Natural killer cell (primary cell): ENCODE results near the gene ERVK3-1. TPM values are rescaled to one million over a fixed set of nuclear protein-coding genes. Genes with fewer than 3 reads are reported as not detected.

ENCODE experiments used
- ATAC-seq, 3 donors: fragments of 150-1000 bp in 2 of 3; fragments of 200-7000 bp in 1 of 3; cut with Tn5 transposase; 1 replicate in 1 of 3; 2 replicates in 2 of 3; pipeline ENCODE4 v1.10.0; 2021; ENCODE audit warnings: mild to moderate bottlenecking in 2 of 3, moderate library complexity in 2 of 3
- DNase-seq, 2 donors: peaks; one replicate each; pipeline versions ENCODE4 v3.0.0 to v3.0.0-alpha.2; 2013 to 2021; ENCODE audit warnings: mixed read lengths in 1 of 2
- H3K27ac ChIP-seq: one replicate; pipeline ENCODE4 v1.5.1; 2013; ENCODE audit warnings: mild to moderate bottlenecking, low read length
- H3K27me3 ChIP-seq: one replicate; pipeline ENCODE4 v1.6.1; 2013; ENCODE audit warnings: low read length; ENCODE audit not compliant: control insufficient read depth, insufficient read depth
- H3K36me3 ChIP-seq: one replicate; pipeline ENCODE4 v1.6.1; 2013; ENCODE audit warnings: low read length; ENCODE audit not compliant: control insufficient read depth, insufficient read depth
- H3K4me1 ChIP-seq: one replicate; pipeline ENCODE4 v1.6.1; 2013; ENCODE audit warnings: low read length; ENCODE audit not compliant: control insufficient read depth, insufficient read depth
- H3K4me3 ChIP-seq: one replicate; pipeline ENCODE4 v1.5.1; 2013; ENCODE audit warnings: low read length
- H3K9me3 ChIP-seq: one replicate; pipeline ENCODE4 v1.6.1; 2013; ENCODE audit warnings: low read length; ENCODE audit not compliant: control insufficient read depth, insufficient read depth
- H3K27ac Mint-ChIP-seq, 2 donors: one replicate each; pipeline ENCODE4 v1.8.0; 2022; ENCODE audit warnings: mild to moderate bottlenecking in 2 of 2, mixed read lengths in 2 of 2, moderate library complexity in 1 of 2
- H3K27me3 Mint-ChIP-seq, 2 donors: one replicate each; pipeline ENCODE4 v1.8.0; 2022; ENCODE audit warnings: low read depth in 2 of 2, mixed read lengths in 2 of 2
- H3K36me3 Mint-ChIP-seq: one replicate; pipeline ENCODE4 v1.8.0; 2022; ENCODE audit warnings: mixed read lengths
- H3K4me1 Mint-ChIP-seq, 2 donors: one replicate each; pipeline ENCODE4 v1.8.0; 2022; ENCODE audit warnings: mixed read lengths in 2 of 2
- H3K4me3 Mint-ChIP-seq: one replicate; pipeline ENCODE4 v1.8.0; 2022; ENCODE audit warnings: mild to moderate bottlenecking, moderate library complexity, mixed read lengths
- H3K9me3 Mint-ChIP-seq, 2 donors: one replicate each; pipeline ENCODE4 v1.8.0; 2022; ENCODE audit warnings: mixed read lengths in 2 of 2
- WGBS: methylation state at CpG from one replicate; pipeline ENCODE4 v1.1.7; 2013; ENCODE audit warnings: missing lambda C conversion rate; ENCODE audit not compliant: insufficient coverage; 5-methylcytosine and 5-hydroxymethylcytosine counted together
- intact Hi-C: fragments of 100-400 bp; cut with micrococcal nuclease; formaldehyde crosslinking; loops from one replicate; pipeline ENCODE4 v1.14.2; 2022
- total RNA-seq, 4 donors: library from RNA; stranded (reverse); fragments of 120-200 nt in 1 of 4; gene quantifications; one replicate each; pipeline versions ENCODE4 v1.2.3 to v1.2.4, GENCODE V29; 2013 to 2022
- TF ChIP-seq, protein P1 (sequence below): fragments of 200-600 bp; IDR thresholded peaks from one replicate; pipeline ENCODE4 v1.8.0; 2022; ENCODE audit warnings: antibody characterized with exemption

ERVK3-1 gene
- total RNA-seq, 3 donors from 2014 or later (not counting 1 experiment from before 2014, with no cell fraction given), result 96.1 to 142 (median 119) TPM

DNA sequence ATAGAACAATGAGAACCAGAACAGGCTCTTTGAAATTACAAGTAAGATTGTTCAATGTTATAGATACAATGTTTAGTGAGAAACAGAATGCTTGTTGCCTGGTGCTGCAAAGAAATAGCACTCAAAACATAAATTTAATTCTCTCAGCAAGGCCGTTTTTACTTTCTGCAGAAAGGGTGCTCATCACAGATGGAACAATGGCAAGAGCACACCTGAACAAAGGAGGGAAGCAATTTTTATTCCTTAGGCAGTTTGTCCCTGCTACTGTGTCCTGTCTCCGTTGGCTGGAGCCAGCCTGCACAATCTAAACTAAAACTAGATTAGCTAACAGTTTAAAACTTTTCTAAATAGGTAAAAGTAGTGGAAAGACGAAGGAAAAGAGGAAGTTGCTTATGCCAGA, 36.8 kb upstream of the ERVK3-1 start:
- H3K27me3 Mint-ChIP-seq, result no peaks in the 10 kb centered on the region
- peaks cover 95% of the 10 kb centered on the region for H3K9me3 ChIP-seq
- no peaks in the 10 kb centered on the region for H3K27me3 ChIP-seq
- peaks cover 13% of the 10 kb centered on the region for H3K36me3 Mint-ChIP-seq
- ATAC-seq (no peak), DNase-seq (no peak)
- no peak overlapping the region for H3K4me3 Mint-ChIP-seq
- TF ChIP-seq, protein P1, sequence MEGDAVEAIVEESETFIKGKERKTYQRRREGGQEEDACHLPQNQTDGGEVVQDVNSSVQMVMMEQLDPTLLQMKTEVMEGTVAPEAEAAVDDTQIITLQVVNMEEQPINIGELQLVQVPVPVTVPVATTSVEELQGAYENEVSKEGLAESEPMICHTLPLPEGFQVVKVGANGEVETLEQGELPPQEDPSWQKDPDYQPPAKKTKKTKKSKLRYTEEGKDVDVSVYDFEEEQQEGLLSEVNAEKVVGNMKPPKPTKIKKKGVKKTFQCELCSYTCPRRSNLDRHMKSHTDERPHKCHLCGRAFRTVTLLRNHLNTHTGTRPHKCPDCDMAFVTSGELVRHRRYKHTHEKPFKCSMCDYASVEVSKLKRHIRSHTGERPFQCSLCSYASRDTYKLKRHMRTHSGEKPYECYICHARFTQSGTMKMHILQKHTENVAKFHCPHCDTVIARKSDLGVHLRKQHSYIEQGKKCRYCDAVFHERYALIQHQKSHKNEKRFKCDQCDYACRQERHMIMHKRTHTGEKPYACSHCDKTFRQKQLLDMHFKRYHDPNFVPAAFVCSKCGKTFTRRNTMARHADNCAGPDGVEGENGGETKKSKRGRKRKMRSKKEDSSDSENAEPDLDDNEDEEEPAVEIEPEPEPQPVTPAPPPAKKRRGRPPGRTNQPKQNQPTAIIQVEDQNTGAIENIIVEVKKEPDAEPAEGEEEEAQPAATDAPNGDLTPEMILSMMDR, result no peak
- no peaks in the 10 kb centered on the region for H3K4me1 ChIP-seq
- H3K36me3 ChIP-seq, result peaks cover 1% of the 10 kb centered on the region
- H3K4me1 Mint-ChIP-seq, result no peaks in the 10 kb centered on the region
- no peak overlapping the region for H3K4me3 ChIP-seq
- H3K27ac ChIP-seq, result no peak overlapping the region
- intact Hi-C loops, result loop anchor here (10.0 kb wide), 1 partner anchor 64 kb away; no protein-coding TSS in a partner anchor
- no peak overlapping the region for H3K27ac Mint-ChIP-seq
- WGBS, result 88% methylated on average over 2 of the region's 3 CpGs
- peaks cover 4 to 7% of the 10 kb centered on the region in 2 donors for H3K9me3 Mint-ChIP-seq

DNA sequence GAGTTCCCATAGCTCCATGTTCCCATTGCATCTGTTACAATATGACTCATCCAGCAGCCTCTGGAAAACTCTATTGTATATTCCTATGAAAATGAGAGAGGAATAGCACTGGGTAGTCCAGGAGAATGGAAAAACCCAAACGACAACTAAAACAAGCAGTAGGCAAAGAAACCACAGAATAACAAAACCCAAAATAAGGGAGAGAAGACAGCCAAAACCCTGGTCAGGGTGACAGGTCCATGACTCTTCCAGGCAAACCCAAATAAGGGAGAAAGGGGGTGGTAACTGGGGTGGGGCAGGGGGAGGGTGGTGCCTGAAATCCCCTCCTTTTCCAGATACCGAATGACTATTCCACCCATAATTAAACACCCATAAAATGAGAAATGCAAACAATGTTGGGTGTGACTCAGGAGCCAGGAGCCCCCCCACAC, 30.4 kb upstream of the ERVK3-1 start:
- Mint-ChIP-seq H3K4me1 (peaks cover 15 to 22% of the 10 kb centered on the region in 2 donors), H3K9me3 (peaks cover 2 to 3% of the 10 kb centered on the region in 2 donors), H3K27ac (no peak overlapping the region), H3K27me3 (no peaks in the 10 kb centered on the region), H3K36me3 (peaks cover 19% of the 10 kb centered on the region), H3K4me3 (no peak overlapping the region)
- DNase-seq (no peak), ATAC-seq (no peak)
- TF ChIP-seq, protein P1, result no peak
- intact Hi-C loops, result no loop called here
- WGBS, result 86% methylated on average over 1 of the region's 2 CpGs
- peaks cover 13% of the 10 kb centered on the region for H3K4me1 ChIP-seq
- H3K27me3 ChIP-seq, result no peaks in the 10 kb centered on the region
- no peak overlapping the region for H3K27ac ChIP-seq
- peaks cover 46% of the 10 kb centered on the region for H3K9me3 ChIP-seq
- no peak overlapping the region for H3K4me3 ChIP-seq
- peaks cover 10% of the 10 kb centered on the region for H3K36me3 ChIP-seq

DNA sequence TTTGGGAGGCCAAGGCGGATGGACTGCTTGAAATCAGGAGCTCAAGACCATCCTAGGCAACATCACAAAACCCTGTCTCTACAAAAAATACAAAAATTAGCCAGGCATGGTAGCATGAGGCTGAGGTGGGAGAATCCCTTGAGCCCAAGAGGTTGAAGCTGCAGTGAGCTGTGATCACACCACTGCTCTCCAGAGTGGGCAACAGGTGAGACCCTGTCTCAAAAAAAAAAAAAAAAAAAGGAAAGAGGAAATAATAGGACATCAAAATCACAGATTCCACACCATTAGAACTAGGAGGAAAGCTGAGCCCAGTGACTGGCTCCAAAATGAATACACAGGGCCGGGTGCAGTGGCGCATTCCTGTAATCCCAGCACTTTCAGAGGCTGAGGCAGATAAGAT, 29.6 kb upstream of the ERVK3-1 start:
- DNase-seq (no peak), ATAC-seq (no peak)
- Mint-ChIP-seq H3K4me1 (peaks cover 23 to 30% of the 10 kb centered on the region in 2 donors), H3K27me3 (no peaks in the 10 kb centered on the region), H3K27ac (no peak overlapping the region), H3K36me3 (peaks cover 19% of the 10 kb centered on the region), H3K4me3 (no peak overlapping the region), H3K9me3 (peaks cover 0 to 1% of the 10 kb centered on the region in 2 donors)
- intact Hi-C loops, result no loop called here
- H3K27ac ChIP-seq, result no peak overlapping the region
- H3K36me3 ChIP-seq, result peaks cover 10% of the 10 kb centered on the region
- no peak overlapping the region for H3K4me3 ChIP-seq
- H3K4me1 ChIP-seq, result peaks cover 13% of the 10 kb centered on the region
- TF ChIP-seq, protein P1, result no peak
- peaks cover 39% of the 10 kb centered on the region for H3K9me3 ChIP-seq
- H3K27me3 ChIP-seq, result no peaks in the 10 kb centered on the region
- WGBS, result 99% methylated on average over 3 of the region's 3 CpGs

DNA sequence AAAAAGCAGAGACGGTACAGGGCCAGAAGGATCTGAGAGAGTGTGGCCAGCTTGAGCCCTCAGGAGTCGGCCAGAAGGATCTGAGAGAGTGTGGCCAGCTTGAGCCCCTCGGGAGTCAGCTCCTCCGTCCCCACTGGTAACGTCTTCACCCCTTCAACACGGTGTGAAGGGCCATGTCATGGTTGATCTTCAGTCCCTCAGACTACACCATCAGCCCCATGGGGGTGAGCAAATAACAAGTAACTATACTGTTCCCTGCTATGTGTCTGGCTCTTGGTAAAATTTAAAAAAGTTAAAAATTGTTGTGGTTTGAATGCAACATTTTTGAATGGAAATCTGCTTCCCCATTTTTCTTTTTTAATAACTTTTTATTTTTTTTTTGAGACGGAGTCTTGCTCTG, 28.0 kb upstream of the ERVK3-1 start:
- Mint-ChIP-seq H3K36me3 (peaks cover 6% of the 10 kb centered on the region), H3K27me3 (no peaks in the 10 kb centered on the region), H3K4me1 (peaks cover 30 to 40% of the 10 kb centered on the region in 2 donors), H3K9me3 (no peaks in the 10 kb centered on the region), H3K27ac (no peak overlapping the region), H3K4me3 (peak overlapping the region; percentile 56)
- H3K4me1 ChIP-seq, result peaks cover 13% of the 10 kb centered on the region
- no peak overlapping the region for H3K27ac ChIP-seq
- H3K9me3 ChIP-seq, result peaks cover 23% of the 10 kb centered on the region
- TF ChIP-seq, protein P1, result no peak
- intact Hi-C loops, result no loop called here
- H3K36me3 ChIP-seq, result peaks cover 9% of the 10 kb centered on the region
- no peaks in the 10 kb centered on the region for H3K27me3 ChIP-seq
- DNase-seq (no peak), ATAC-seq (no peak)
- no peak overlapping the region for H3K4me3 ChIP-seq
- 96% methylated on average over 7 of the region's 7 CpGs for WGBS
